Body of pancreas (tissue), 4 donors: Measurements from ENCODE around the gene SOX9. TPM values are rescaled to one million over a fixed set of nuclear protein-coding genes. Genes with fewer than 3 reads are reported as not detected.

Experiments
- ATAC-seq: fragments of 150-250 bp; one replicate; pipeline ENCODE4 v1.9.1; 2016
- DNase-seq, 4 donors: peaks; one replicate each; pipeline ENCODE4 v3.0.0-alpha.2; 2019
- H3K27ac ChIP-seq, 4 donors: fragments of 200-600 bp; sonication (generic); 1 replicate in 3 of 4; 2 replicates in 1 of 4; pipeline versions ENCODE4 v1.5.1 to v1.6.1; 2016 to 2019; ENCODE audit warnings: mild to moderate bottlenecking in 1 of 4, mixed read lengths in 1 of 4, moderate library complexity in 1 of 4
- H3K27me3 ChIP-seq, 2 donors: fragments of 200-600 bp; sonication (generic); one replicate each; pipeline ENCODE4 v1.6.0; 2016; ENCODE audit warnings: mild to moderate bottlenecking in 1 of 2
- H3K36me3 ChIP-seq, 2 donors: fragments of 200-600 bp; sonication (generic); replicated peaks in 1 of 2; 2 replicates each; pipeline ENCODE4 v1.5.1; 2016; ENCODE audit warnings: low read depth in 2 of 2; ENCODE audit not compliant: insufficient read depth in 1 of 2
- H3K4me1 ChIP-seq: fragments of 200-600 bp; sonication (generic); one replicate; pipeline ENCODE4 v1.6.0; 2016
- H3K4me3 ChIP-seq, 2 donors: fragments of 200-600 bp; sonication (generic); 1 replicate in 1 of 2; 2 replicates in 1 of 2; pipeline ENCODE4 v1.5.1; 2016 to 2019
- H3K9me3 ChIP-seq, 3 donors: fragments of 200-600 bp; sonication (generic); 1 replicate in 2 of 3; 2 replicates in 1 of 3; pipeline ENCODE4 v1.5.1; 2016
- POLR2A ChIP-seq, 3 donors: fragments of 450-650 bp; IDR thresholded peaks; one replicate each; pipeline ENCODE4 v1.6.1; 2016; ENCODE audit warnings: antibody characterized with exemption in 3 of 3, mild to moderate bottlenecking in 2 of 3
- WGBS, 2 donors: methylation state at CpG; one replicate each; pipeline ENCODE4 v1.1.5; 2017; 5-methylcytosine and 5-hydroxymethylcytosine counted together
- intact Hi-C: fragments of 100-400 bp; cut with DNase I; formaldehyde crosslinking; loops from one replicate; pipeline ENCODE4 v1.15.1; 2023
- total RNA-seq, 2 donors: library from RNA; depleted of rRNA; stranded (reverse); fragments of >200 nt; gene quantifications; one replicate each; pipeline ENCODE4 v1.1.0, GENCODE V29; 2016
- TF ChIP-seq, protein P1 (sequence below), 7 experiments: fragments of 450-650 bp in 4 of 7; fragments of 200-600 bp in 3 of 7; sonication (generic) in 3 of 7; IDR thresholded peaks; one replicate each; pipeline ENCODE4 v1.5.1; 2016 to 2019; ENCODE audit warnings: antibody characterized with exemption in 7 of 7

SOX9 gene
- total RNA-seq, 2 donors from 2014 or later, result 35.8 to 47.5 TPM

DNA sequence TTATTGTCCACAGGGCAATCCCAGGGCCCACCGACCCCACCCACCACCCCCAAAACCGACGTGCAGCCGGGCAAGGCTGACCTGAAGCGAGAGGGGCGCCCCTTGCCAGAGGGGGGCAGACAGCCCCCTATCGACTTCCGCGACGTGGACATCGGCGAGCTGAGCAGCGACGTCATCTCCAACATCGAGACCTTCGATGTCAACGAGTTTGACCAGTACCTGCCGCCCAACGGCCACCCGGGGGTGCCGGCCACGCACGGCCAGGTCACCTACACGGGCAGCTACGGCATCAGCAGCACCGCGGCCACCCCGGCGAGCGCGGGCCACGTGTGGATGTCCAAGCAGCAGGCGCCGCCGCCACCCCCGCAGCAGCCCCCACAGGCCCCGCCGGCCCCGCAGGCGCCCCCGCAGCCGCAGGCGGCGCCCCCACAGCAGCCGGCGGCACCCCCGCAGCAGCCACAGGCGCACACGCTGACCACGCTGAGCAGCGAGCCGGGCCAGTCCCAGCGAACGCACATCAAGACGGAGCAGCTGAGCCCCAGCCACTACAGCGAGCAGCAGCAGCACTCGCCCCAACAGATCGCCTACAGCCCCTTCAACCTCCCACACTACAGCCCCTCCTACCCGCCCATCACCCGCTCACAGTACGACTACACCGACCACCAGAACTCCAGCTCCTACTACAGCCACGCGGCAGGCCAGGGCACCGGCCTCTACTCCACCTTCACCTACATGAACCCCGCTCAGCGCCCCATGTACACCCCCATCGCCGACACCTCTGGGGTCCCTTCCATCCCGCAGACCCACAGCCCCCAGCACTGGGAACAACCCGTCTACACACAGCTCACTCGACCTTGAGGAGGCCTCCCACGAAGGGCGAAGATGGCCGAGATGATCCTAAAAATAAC, 3.0 kb downstream of the SOX9 start:
- no peak for TF ChIP-seq POLR2A (IDR thresholded peaks at IDR 0.05)
- TF ChIP-seq, protein P1, sequence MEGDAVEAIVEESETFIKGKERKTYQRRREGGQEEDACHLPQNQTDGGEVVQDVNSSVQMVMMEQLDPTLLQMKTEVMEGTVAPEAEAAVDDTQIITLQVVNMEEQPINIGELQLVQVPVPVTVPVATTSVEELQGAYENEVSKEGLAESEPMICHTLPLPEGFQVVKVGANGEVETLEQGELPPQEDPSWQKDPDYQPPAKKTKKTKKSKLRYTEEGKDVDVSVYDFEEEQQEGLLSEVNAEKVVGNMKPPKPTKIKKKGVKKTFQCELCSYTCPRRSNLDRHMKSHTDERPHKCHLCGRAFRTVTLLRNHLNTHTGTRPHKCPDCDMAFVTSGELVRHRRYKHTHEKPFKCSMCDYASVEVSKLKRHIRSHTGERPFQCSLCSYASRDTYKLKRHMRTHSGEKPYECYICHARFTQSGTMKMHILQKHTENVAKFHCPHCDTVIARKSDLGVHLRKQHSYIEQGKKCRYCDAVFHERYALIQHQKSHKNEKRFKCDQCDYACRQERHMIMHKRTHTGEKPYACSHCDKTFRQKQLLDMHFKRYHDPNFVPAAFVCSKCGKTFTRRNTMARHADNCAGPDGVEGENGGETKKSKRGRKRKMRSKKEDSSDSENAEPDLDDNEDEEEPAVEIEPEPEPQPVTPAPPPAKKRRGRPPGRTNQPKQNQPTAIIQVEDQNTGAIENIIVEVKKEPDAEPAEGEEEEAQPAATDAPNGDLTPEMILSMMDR (IDR thresholded peaks at IDR 0.05), result no peak
- WGBS, 2 donors, result 39 to 72% methylated on average over 27 to 65 of the region's 75 CpGs
- no peaks in the 10 kb centered on the region for H3K9me3 ChIP-seq
- ATAC-seq, result no peak
- H3K27ac ChIP-seq, result peak overlapping the region in 3 of 4 donors; percentile 50 to 96 (median 95)
- no peaks in the 10 kb centered on the region for H3K36me3 ChIP-seq
- H3K4me3 ChIP-seq, result peak overlapping the region in 1 of 2 donors; percentile 70
- peaks cover 48% of the 10 kb centered on the region for H3K4me1 ChIP-seq
- no peaks in the 10 kb centered on the region for H3K27me3 ChIP-seq
- intact Hi-C loops, result loop anchor here (10.0 kb wide), 1 partner anchor 411 kb away; no protein-coding TSS in a partner anchor
- DNase-seq, result peak in 2 of 4 donors; percentile 16 to 26

DNA sequence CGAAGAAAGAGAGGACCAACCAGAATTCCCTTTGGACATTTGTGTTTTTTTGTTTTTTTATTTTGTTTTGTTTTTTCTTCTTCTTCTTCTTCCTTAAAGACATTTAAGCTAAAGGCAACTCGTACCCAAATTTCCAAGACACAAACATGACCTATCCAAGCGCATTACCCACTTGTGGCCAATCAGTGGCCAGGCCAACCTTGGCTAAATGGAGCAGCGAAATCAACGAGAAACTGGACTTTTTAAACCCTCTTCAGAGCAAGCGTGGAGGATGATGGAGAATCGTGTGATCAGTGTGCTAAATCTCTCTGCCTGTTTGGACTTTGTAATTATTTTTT, 3.6 kb downstream of the SOX9 start:
- peaks cover 48% of the 10 kb centered on the region for H3K4me1 ChIP-seq
- peak overlapping the region in 3 of 4 donors; percentile 50 to 96 (median 60) for H3K27ac ChIP-seq
- intact Hi-C loops, result loop anchor here (10.0 kb wide), 1 partner anchor 410 kb away; no protein-coding TSS in a partner anchor
- 41 to 54% methylated on average over 7 of the region's 7 CpGs for WGBS, 2 donors
- no peak for DNase-seq
- H3K4me3 ChIP-seq, result peak overlapping the region in 1 of 2 donors; percentile 6
- no peak for ATAC-seq
- no peaks in the 10 kb centered on the region for H3K27me3 ChIP-seq
- TF ChIP-seq, protein P1 (IDR thresholded peaks at IDR 0.05), result no peak
- TF ChIP-seq POLR2A (IDR thresholded peaks at IDR 0.05), result no peak
- H3K36me3 ChIP-seq, result no peaks in the 10 kb centered on the region
- no peaks in the 10 kb centered on the region for H3K9me3 ChIP-seq

DNA sequence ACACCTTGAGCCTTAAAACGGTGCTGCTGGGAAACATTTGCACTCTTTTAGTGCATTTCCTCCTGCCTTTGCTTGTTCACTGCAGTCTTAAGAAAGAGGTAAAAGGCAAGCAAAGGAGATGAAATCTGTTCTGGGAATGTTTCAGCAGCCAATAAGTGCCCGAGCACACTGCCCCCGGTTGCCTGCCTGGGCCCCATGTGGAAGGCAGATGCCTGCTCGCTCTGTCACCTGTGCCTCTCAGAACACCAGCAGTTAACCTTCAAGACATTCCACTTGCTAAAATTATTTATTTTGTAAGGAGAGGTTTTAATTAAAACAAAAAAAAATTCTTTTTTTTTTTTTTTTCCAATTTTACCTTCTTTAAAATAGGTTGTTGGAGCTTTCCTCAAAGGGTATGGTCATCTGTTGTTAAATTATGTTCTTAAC, 4.4 kb downstream of the SOX9 start:
- Histone ChIP-seq H3K27me3 (no peaks in the 10 kb centered on the region), H3K4me1 (peaks cover 48% of the 10 kb centered on the region), H3K36me3 (no peaks in the 10 kb centered on the region), H3K27ac (peak overlapping the region in 2 of 4 donors; percentile 60 to 96), H3K4me3 (no peak overlapping the region), H3K9me3 (no peaks in the 10 kb centered on the region)
- intact Hi-C loops, result loop anchor here (10.0 kb wide), 1 partner anchor 410 kb away; no protein-coding TSS in a partner anchor
- no peak for ATAC-seq
- DNase-seq, result no peak
- 22 to 54% methylated on average over 4 of the region's 4 CpGs for WGBS, 2 donors
- TF ChIP-seq, protein P1 (IDR thresholded peaks at IDR 0.05), result no peak
- TF ChIP-seq POLR2A (IDR thresholded peaks at IDR 0.05), result no peak

DNA sequence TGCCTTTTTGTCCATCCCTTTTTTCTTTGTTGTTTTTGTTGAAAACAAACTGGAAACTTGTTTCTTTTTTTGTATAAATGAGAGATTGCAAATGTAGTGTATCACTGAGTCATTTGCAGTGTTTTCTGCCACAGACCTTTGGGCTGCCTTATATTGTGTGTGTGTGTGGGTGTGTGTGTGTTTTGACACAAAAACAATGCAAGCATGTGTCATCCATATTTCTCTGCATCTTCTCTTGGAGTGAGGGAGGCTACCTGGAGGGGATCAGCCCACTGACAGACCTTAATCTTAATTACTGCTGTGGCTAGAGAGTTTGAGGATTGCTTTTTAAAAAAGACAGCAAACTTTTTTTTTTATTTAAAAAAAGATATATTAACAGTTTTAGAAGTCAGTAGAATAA, 4.9 kb downstream of the SOX9 start:
- Histone ChIP-seq H3K4me1 (peaks cover 48% of the 10 kb centered on the region), H3K36me3 (no peaks in the 10 kb centered on the region), H3K27ac (peak overlapping the region in 3 of 4 donors; percentile 60 to 96 (median 76)), H3K27me3 (no peaks in the 10 kb centered on the region), H3K4me3 (no peak overlapping the region), H3K9me3 (no peaks in the 10 kb centered on the region)
- intact Hi-C loops, result loop anchor here (10.0 kb wide), 1 partner anchor 409 kb away; no protein-coding TSS in a partner anchor
- TF ChIP-seq, protein P1 (IDR thresholded peaks at IDR 0.05), result no peak
- no peak for TF ChIP-seq POLR2A (IDR thresholded peaks at IDR 0.05)
- DNase-seq, result no peak
- ATAC-seq, result no peak
